Measurements from ENCODE around the gene PMM1. TPM values are rescaled to one million over a fixed set of nuclear protein-coding genes. Genes with fewer than 3 reads are reported as not detected.
"Not testable (repeated sequence)": the region's sequence is repeated elsewhere in the genome, so short reads cannot be mapped to it uniquely, and the experiment has no call there.

PMM1 gene
- total RNA-seq (ENCODE audit: insufficient read depth, low replicate concordance) = 19.5 TPM

DNA sequence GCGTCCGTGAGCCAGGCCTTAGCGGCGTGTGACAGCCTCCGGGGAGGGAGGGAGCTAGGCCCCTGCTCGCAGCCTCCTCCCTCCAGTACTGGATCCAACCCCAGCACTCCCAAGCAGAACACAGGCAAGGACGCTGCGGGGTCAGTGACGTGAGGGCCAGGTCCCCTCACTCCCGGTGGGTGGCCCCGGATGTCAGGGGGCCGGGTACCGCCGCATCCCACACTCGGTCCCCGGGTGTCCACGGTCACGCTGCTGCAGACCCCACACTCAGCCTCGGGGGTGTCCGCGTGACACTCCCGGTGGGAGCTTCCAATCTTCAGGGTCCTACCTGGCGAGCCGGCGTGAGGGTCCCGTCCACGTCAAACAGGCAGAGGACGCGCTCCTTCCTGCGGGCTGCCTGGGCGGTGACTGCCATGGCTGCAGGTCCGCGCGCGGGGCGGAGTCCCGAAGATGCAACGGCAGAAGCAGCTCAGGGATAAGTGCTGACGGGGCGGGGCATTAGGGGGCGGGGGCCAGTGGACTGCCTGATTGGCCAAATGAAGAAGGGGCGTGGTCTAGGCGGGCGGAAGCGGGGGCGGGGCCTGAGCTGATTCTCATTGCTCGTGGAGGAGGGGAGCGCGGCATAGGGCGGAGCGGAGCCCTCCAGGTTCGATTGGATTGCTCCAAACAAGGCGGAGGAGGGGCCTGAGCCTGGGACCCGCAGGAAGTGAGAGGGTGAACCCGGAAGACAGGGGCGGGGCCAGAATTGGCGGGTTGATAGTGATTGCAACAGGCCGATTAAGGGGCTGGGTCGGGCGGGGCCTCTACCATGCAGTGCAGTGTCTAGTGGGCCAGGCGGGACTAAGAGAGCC is at the start of gene PMM1:
TSS of gene PMM1 (minus strand) at position 450 of the 851 bp plus-strand sequence. CDS start at position 415, 35 bp downstream.
- peak; percentile 100 for DNase-seq (ENCODE audit: low spot score)

DNA sequence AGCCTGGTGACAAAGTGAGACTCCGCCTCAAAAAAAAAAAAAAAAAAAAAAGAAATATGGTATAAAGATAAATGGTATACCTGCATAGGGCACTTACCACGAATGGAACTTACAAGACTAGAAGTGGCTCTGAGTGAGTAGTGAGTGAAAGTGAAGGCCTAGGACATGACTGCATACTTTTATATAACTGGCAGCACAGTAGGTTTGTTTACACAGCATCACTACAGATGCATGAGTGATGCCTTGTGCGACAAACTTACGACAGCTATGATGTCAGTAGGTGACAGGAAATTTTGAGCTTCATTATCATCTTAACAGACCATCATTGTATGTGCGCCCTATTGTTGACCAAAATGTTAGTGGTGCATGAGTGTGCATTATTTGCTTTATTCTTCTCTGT is 49.1 kb upstream of the PMM1 start:
- no peak for DNase-seq (ENCODE audit: low spot score)

DNA sequence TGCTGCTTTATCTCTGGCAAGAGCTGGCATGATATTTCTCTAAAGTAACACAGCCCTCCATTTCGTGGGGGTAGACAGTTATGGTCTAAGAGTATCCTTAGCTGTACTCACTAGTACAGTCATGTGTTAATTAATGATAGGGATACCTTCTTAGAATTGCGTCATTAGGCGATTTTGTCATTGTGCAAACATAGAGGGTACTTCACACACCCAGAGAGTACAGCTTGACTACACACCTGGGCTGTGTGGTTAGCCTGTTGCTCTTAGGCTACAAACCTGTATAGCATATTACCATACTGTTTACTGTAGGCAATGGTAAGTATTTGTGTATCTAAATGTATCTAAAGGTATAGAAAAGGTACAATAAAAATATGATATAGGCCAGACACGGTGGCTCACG is 48.5 kb upstream of the PMM1 start:
- no peak for DNase-seq (ENCODE audit: low spot score)

DNA sequence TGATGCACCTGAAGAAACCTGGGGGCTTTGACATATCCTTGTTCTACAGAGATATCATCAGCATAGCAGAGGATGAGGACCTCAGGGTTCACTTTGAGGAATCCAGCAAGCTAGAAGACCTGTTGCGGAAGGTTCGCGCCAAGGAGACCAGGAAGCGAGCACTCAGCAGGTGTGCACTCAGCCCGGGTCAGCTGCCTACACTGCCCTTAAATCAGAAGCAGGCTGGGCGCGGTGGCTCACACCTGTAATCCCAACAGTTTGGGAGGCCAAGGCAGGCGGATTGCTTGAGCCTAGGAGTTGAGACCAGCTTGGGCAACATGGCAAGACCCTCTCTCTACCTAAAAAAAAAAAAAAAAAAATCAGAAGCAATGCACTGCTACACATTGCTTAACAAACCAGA is 48.0 kb upstream of the PMM1 start:
- not testable (repeated sequence) for DNase-seq (ENCODE audit: low spot score)

DNA sequence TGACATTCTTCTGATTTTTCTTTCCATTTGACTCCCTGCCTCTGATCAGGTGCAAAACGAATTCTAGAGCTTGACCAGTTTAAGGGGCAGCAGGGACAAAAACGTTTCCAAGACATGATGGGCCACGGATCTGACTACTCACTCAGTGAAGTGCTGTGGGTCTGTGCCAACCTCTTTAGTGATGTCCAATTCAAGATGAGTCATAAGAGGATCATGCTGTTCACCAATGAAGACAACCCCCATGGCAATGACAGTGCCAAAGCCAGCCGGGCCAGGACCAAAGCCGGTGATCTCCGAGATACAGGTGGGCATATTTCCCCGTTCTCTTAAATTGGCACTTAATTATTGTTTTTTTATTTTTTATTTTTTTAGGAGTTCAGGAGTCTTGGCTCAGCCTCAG is 46.8 kb upstream of the PMM1 start:
- no peak for DNase-seq (ENCODE audit: low spot score)

DNA sequence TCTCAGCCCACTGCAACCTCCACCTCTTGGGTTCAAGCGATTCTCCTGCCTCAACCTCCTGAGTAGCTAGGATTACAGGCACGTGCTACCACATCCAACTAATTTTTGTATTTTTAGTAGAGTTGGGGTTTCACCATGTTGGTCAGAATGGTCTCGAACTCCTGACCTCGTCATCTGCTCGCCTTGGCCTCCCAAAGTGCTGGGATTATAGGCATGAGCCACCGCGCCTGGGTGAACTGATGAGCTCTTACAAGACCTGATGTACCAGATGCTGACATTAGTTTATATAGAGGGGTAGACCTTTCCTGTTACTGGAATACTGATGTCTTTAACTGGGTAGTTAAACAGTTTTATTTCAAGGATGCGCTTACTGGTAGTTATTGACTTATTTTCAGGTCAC is 45.0 kb upstream of the PMM1 start:
- DNase-seq (ENCODE audit: low spot score) = not testable (repeated sequence)

DNA sequence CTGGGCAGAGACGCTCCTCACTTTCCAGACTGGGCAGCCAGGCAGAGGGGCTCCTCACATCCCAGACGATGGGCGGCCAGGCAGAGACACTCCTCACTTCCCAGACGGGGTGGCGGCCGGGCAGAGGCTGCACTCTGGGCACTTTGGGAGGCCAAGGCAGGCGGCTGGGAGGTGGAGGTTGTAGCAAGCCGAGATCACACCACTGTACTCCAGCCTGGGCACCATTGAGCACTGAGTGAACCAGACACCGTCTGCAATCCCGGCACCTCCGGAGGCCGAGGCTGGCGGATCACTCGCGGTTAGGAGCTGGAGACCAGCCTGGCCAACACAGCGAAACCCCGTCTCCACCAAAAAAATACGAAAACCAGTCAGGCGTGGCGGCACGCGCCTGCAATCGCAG is 42.0 kb upstream of the PMM1 start:
- DNase-seq (ENCODE audit: low spot score) = not testable (repeated sequence)

DNA sequence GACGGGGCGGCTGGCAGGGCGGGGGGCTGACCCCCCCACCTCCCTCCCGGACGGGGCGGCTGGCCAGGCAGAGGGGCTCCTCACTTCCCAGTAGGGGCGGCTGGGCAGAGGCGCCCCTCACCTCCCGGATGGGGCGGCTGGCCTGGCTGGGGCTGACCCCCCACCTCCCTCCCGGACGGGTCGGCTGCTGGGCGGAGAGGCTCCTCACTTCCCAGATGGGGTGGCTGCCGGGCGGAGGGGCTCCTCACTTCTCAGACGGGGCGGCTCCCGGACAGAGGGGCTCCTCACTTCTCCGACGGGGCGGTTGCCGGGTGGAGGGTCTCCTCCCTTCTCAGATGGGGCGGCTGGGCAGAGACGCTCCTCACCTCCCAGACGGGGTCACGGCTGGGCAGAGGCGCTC is 41.5 kb upstream of the PMM1 start:
- not testable (repeated sequence) for DNase-seq (ENCODE audit: low spot score)

DNA sequence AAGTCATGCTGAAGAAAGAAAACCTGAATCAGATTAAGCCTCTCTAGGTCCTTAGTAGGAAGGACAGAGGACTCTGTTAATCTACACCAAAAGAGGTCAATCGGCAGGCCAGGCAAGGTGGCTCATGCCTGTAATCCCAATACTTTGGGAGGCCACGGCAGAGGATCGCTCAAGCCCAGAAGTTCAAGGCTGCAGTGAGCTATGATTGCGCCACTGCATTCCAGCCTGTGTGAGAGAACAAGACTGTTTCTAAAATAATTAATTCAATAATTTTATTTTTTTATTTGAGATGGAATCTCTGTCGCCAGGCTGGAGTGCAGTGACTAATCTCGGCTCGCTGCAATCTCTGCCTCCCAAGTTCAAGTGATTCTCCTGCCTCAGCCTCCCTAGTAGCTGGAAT is 35.9 kb upstream of the PMM1 start:
- DNase-seq (ENCODE audit: low spot score) = no peak

DNA sequence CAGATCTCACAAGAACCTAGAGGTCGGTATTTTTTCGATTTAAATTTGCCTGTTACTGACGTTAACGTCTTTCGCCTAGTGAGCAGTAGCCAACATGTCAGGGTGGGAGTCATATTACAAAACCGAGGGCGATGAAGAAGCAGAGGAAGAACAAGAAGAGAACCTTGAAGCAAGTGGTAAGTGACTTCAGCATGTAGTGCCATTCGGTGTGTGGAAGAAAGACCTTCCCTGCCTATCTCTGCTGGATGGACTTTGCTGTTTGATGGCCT is 32.2 kb upstream of the PMM1 start:
- peak; percentile 10 for DNase-seq (ENCODE audit: low spot score)

DNA sequence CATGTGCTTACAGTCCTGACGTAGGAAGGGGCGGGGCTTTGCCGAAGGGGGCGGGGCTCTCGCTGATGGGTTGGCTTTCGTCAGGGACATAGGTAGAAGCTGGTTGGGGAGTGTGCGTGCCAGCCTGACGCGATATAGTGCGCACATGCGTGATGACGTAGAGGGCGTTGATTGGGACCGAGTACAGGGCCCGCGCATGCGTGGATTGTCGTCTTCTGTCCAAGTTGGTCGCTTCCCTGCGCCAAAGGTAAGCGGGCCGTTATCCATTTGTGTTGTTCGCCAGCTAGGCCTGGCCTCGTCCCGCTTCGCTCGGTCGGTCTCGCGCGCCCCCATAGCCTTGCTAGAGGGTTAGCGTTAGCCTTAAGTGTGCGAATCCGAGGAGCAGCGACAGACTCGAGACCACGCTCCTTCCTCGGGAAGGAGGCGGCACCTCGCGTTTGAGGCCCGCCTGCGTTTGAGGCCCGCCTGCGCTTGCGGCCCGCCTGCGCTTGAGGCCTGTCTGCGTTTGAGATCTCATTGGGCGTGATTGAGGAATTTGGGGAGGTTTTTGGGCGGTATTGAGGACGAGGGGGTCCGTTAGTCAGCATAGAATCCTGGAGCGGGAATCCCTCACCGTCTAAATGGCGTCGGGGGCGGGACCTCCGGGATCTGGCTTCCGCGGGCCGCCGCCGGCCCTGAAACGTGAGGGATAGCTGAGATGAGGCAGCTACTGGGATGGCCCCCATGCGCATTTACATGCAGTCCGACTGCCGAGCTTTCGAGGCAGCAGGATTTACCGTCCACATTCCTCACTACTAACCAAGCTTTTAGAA is 31.7 kb upstream of the PMM1 start, which contains the start of gene XRCC6:
TSS of gene XRCC6 (plus strand) at position 197 of the 812 bp plus-strand sequence. CDS start 710 bp downstream, outside the sequence.
- DNase-seq (ENCODE audit: low spot score) = peak; percentile 100

DNA sequence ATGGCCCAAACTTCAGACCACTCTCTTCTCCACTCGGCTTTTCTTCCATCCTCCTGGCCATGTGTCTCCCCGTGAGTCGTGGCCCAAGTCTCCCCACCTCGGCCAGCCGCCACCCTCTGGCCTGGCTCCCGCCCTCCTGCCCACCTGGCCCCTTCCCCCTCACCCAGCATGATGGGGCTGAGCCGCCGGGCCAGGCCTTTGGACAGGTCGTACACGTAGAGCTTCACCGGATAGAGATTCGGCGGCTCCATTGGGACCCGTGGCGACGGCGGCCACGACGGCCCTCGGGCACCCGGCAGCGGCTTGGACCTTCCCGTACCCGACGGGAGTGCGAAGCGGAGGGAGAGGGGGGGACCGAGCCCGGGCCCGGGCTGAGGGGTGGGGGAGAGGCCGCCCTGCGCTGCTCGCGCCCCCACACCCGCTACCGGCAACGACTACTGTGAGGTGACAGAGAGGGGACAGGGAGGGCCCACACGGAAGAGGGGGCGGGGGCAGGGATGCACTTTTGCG is 31.0 kb upstream of the PMM1 start, which contains the start of gene DESI1:
TSS of gene DESI1 (minus strand) at position 455 of the 510 bp plus-strand sequence. CDS start at position 251, 204 bp downstream.
- DNase-seq (ENCODE audit: low spot score) = no peak

DNA sequence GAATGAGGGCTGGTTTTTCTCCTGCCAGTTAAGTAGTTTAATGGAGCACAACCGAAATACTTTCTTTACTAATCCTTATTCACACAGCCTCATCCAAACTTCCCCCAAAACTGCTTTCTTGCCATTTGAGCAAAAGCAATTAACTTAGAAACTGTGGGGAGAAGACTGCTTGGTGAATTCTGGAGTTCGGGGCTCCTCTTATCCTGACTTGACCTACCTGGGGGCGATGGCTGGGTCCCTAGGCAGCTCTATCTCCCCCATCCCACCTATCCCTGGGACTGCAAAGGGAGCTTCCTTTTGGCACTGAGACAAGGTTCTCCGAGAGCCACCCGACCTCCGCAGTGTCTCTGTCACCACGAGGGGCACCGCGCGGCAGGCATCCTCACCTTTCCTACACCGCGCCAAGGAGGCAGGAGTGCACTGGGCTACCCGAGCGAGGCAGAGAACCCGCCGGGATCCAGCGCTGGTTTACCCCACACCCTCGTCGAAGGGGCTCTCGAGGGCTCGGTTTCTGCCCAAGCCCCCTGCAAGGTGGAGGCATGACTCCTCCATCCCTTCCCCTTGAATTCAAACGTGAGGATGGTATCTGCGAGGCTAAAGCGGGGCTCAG is 30.4 kb upstream of the PMM1 start:
- DNase-seq (ENCODE audit: low spot score) = peak; percentile 8

DNA sequence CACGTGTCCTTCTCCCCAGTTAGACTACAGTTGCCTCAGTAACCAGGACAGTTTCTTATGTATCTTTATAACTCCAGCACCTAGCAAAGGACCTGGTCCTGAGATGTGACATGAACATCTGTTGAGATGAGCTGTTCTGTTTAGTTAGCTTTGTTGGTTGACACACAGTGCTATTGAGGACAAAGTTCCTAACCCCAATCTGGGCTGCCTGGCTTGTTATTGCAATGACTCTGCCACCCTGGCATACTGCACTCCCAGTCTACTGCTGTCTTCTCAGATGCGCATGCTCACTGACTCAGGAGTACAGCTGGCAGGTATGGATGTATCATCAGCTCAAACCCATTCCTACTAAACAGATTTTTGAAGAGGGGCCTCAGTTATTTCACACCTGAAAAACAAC is 23.8 kb upstream of the PMM1 start:
- no peak for DNase-seq (ENCODE audit: low spot score)

DNA sequence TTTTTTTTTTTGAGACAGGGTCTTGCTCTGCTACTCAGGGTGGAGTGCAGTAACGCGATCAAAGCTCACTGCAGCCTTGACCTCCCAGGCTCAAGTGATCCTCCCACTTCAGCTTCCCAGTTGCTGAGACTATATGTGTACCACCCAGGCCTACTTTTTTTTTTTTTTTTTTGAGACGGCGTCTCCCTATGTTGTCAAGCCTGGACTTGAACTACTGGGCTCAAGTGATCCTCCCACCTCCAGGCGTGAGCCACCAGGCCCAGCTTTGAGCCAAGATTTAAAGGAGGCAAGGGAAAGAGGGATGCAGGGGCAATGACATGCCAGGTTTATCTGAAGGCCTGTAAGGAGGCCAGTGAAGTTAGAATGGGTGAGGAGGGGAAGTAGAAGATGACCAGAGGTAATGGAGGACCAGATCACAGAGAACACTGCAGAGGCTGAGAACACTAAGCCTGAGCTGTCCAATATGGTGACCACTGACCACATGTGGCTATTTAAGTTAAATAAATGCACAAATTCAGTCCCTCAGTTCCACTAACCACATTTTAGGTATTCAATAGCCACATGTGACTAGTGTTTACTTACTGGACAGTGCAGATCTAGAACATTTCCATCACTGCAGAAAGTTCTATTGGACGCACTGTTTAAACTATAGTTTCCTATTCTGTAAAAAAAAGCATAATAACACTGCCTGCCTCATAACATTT is 23.1 kb upstream of the PMM1 start:
- no peak for DNase-seq (ENCODE audit: low spot score)

DNA sequence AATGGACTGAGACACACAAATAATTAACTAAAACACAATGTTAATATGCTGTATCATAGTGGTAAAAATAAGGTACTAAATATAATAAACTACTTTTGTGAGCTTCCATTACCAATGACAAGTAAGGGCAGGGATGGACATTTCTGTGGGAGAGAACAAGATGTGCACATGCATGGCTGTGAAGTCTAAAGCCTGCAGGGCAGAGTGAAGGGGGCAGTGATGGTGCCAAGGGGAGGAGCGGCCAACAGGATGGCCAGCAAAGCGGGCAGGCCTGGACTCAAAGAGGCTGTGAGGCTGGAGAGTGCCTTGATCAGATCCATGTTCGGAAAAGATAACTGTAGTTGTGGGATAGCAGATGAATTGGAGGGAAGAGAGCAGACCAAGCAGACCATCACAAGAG is 18.7 kb upstream of the PMM1 start:
- no peak for DNase-seq (ENCODE audit: low spot score)

DNA sequence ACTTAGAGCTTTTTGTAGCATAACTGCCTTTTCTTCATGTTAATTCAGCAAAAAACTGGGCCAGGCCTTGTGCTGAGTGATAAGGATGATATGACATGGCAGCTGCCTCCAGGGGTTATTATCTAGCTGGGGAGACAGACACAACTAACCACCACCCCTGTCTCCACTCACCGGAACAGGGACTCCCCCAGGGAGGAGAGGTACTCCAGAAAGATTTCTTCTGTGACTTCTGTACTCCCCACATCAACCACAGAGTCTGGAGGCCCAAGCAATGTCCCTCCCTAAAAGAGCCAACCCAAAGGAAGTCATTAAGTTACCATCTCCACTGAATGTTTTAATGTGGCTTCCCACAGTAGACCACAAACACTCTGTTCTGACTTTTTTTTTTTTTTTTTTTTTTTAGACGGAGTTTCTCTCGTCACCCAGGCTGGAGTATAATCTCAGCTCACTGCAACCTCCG is 14.3 kb upstream of the PMM1 start:
- no peak for DNase-seq (ENCODE audit: low spot score)

DNA sequence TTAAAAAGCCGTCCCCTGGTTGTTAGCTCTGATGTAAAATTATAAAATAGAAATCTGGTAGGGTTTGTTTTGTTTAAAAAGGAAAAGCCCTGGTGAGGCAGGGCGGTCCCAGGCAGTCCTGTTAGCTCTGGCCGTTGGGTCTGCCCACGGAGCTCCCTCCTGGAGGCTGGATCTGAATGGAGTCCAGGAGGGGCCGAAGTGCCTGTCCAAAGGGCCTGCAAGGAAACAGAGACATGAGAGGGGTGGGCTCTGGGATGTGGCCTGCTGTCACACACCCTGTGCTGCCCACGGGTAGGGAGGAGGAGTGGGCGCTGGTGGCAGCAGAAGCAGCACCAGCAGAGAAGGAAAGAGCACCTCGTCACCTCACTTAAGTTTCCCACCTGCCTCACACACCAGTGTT is 11.3 kb upstream of the PMM1 start:
- no peak for DNase-seq (ENCODE audit: low spot score)

DNA sequence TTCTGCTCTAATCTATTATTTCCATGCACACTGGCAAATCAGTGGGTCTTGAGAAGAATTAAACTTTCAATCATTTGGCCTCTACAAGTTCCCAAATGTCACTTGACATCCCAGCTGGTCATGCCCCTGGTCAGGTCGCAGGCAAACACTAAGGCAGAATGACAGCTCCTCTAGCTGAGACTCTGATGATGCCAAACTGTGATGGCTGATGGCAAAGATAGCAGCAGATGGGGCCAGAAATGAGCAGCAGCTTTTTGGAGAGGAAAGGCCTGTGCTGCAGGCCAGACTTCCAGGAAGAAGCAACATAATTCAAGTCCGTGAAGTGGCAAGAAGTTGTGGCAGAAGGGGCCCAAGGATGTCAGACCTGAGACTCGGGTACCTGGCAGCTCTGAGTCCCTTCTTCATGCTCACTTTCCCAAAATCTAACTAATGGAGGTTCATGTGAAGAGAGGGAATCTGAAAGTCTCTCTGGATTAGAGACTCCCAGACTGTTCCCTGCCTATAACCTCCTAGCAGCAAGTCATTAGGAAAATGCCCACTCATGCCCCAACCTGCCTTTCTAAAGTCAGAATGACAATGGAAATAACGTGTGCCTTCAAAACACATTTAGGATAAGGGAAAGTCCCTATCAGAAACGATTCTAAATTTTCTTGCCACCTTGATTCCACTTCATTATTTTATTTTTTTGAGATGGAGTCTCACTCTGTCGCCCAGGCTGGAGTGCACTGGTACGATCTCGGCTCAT is 9.4 kb upstream of the PMM1 start:
- DNase-seq (ENCODE audit: low spot score) = no peak

DNA sequence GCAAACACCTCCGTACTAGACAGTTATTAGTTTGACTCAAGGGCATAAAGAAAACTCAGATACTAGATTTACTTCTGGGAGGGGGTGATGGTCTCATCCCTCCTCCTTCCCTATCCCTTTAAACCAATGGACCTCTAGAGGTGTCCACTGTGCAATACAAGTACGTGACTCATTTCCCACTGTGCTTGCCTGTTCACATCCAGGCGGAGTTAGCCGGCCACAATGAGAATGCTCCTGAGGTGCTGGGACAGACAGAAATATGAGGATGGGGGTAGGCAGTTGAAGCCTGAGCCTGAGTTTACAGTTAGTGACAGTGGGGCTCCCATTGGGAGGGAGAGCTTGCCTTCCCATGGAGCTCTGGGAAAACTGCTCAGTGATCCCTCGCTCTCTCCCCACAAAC is 8.4 kb upstream of the PMM1 start:
- DNase-seq (ENCODE audit: low spot score) = no peak

DNA sequence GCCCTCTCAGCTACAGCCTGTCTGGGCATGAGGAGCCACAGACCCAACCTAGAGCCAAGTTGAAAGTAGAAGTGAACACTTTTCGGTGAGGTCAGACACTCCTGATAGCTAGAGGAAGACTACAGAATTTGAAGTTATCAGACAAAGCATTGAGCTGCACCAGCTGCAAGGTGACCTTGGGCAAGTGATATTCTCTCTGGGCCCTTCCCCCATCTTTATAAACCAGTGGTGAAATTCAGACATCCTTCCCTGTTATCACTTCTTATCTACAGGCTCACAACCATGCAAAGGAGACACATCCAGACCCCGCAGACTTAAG is 8.0 kb upstream of the PMM1 start:
- DNase-seq (ENCODE audit: low spot score) = no peak

Data from umbilical cord (tissue), 2 donors.